Cerebellar cortex (tissue), 1 donor: ENCODE measurements around the gene LIN28A.
A peak's percentile ranks its signal among the peaks of the same experiment; 100 is the strongest.

Source experiments
- DNase-seq: peaks from one replicate; pipeline ENCODE4 v3.0.0-alpha.2; 2015; ENCODE audit warnings: low spot score

LIN28A gene

DNA sequence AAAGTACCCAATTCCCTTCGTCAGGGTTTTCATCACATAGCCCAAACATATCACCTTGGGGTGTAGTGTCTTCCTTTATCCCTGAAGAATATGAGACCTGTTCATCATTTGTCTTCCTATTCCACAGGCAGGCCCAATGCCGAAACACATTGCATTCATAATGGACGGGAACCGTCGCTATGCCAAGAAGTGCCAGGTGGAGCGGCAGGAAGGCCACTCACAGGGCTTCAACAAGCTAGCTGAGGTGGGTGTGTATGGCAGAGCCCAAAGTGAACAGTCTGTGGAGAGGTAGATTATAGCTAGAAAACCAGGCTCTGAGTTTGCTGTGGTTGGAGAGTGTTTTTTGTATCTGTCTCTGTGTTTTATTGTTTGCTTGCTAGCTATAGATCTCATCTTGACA is 27.4 kb downstream of the LIN28A start:
- DNase-seq: peak; percentile 74

GRCh38 chr1:26440259-26440658 is 29.6 kb downstream of the LIN28A start:
- DNase-seq: no peak

DNA sequence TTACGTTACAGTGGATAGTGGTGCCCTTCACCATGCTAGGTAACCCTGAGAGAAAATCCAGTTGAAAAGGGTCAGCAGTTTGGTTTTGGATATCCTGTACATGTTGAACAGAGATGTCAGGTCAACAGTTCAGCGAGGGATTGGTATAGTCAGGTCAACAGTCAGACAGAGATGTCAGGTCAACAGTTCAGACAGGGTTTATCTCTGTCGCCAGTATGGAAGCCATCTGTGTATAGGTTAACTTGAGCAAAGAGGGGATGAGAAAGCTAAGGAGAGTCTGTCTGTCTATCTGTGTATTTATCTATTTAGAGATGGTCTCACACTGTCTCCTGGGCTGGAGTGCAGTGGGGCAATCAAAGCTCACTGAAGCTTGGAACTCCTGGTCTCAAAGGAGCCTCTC is 39.3 kb downstream of the LIN28A start:
- no peak for DNase-seq

DNA sequence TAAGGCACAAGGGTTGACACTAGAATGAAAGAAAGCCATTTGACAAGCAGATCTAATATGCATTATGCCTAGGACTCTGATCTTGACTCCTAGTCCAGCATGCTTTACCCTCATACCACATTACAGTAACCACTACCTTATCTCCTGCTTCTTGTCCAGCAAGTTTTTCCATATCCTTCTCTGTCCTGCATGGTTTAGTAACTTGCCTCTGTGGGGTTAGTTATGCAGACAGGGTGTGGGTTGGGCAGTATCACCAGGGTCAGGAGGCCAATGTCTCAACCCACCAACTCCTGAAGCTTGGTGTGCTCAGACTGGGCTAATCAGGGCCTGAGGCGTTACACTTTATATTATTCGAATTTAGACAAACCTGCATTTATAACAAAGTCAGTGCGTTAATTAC is 40.3 kb downstream of the LIN28A start:
- no peak for DNase-seq

DNA sequence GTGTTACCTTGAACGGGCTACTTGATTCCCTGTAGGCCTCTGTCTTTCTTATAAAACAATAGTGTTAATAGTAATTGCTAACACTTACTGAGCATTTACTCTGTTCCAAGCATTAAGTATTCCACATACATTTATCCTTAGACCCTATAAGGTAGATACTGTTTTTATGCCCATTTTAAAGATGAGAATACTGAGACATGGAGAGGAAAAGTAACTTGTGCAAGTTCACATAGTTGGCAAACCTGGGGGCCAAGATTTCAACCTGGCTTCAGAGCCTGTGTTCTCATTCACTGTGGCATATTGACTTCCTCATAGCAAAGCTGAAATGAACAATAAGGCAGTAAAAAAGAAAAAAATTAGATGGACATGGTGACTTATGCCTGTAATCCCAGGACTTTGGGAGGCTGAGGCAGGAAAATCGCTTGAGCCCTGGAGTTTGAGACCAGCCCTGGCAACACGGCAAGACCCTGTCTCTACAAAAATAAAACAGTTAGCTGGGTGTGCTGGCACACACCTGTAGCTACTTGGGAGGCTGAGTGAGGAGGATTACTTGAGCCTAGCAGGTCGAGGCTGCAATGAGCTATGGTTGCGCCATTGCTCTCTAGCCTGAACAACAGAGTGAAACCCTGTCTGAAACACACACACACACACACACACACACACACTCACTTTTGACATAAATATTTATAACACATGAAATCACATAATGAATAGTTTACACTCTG is 42.0 kb downstream of the LIN28A start:
- no peak for DNase-seq

GRCh38 chr1:26459148-26459547 is 48.5 kb downstream of the LIN28A start:
- DNase-seq: no peak

DNA sequence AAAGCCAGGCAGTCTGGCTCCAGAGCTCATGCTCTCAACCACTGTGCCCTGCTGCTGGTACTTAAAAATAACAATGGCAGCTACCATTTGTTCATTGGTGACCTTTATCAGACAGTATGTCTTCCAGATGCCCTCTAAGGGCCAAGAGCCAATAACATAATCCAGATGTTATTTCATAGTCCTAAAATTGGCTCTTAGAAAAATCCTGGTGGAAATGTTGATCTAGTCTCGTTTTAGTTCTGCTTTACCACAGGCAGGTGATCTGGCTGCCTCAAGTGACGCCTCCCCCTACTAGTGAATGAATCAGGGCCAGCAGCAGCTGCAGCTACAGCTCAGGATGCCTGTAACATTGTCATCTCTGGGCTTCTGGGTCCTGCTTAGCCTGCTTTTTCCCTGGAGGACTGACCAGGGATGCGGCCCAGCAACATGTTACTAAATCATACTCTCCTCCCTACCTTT is 49.0 kb downstream of the LIN28A start:
- DNase-seq: no peak

GRCh38 chr1:26468911-26469310 is 58.3 kb downstream of the LIN28A start:
- DNase-seq: peak; percentile 61

- DNase-seq: no peak
Observed at GRCh38 chr1:26469558-26469957, 58.9 kb downstream of the LIN28A start.

DNA sequence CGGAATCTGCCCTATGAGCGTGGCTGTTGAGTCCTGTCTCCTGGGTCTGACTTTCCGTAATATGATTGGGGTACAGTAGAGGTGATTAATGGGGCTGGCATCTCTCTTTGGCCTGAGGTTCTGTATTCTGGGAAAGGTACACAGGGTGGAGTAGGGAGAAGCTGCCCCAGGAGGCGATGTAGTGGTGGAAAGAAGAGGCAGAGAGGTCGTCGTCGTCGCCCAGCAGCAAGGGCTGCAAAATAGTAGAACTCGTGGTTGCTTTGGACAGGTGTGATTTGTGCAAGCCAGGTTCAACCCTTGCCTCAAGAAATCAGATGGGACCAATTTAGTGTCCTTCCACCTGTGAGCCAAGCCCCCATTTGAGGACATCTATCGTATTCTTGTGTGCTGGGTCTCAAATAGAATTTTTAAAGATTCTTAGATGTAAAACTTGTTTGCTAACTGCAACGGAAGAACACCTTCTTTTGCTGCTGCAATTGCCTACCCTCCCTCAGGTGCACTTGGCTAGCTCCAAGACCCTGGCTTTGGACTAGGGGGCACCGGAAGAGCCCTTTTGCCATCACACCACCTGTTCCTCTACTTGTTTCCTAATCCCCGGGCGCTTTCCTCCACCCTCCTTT is 60.4 kb downstream of the LIN28A start:
- peak; percentile 61 for DNase-seq

GRCh38 chr1:26471498-26472319 is 61.1 kb downstream of the LIN28A start:
- peak; percentile 83 for DNase-seq

DNA sequence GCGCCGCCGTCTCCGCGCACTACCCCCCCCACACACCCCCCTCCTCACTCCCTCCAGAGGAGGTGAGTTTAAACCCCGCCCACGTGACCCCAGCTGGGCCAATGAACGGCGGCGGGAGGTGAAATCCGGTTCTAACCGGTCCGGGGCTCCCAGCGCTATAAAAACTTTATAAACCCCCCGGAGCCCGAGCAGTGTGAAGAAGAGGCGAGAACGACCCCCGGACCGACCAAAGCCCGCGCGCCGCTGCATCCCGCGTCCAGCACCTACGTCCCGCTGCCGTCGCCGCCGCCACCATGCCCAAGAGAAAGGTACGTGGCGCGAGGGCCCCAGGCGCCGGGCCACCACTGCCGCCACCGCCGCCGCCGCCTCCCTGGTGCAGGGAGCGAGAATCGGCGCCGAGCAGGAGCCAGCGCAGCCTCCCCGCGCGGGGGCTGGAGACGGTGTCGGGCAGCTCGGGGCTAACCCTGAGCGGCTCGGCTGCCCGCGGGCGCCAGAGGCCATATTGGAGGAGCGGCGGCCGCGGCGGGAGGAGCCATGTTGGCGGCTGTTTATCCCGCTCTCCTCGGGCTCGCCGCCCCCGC is 61.8 kb downstream of the LIN28A start, which contains the start of gene HMGN2:
HMGN2 (plus strand) TSS at position 121 of the 581 bp plus-strand sequence; CDS start at position 294, 173 bp downstream.
- peak; percentile 93 for DNase-seq

- peak; percentile 94 for DNase-seq
Observed at GRCh38 chr1:26472901-26473845, 62.6 kb downstream of the LIN28A start.

DNA sequence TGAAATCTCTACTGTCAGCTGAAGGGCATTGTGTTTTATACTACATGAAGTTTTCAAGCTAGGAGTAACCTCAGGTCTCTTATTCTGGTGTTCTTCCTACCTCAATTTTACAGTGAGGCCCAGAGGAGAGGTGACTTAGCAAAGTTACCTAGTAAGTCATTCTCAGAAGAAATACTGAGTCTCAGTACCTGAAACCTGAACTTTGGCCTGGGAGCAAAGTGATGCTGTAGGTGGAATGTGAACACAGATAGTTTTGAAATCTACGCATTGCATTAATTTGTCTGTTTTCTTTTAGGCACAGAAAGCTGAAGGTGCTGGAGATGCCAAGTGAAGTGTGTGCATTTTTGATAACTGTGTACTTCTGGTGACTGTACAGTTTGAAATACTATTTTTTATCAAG is 64.2 kb downstream of the LIN28A start:
- DNase-seq: no peak

DNA sequence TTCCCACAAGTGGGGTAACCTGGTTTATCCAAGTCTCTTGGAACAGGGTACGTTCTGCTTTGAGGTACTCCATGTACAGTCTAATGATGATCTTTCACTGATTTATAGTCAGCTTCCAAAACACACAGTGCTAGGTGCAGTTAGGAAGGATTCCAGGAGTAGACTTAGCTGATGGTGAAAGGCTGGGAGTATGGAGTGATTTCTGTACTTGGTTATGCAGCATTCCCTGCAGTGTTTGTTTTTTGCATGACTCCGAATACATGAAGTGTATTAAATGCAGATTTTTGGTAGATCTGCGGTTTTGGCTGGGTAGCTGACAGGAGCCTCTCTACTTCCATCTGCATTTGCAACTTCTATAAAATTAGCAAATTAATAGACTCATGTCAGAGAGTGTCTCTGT is 65.4 kb downstream of the LIN28A start:
- DNase-seq: no peak

DNA sequence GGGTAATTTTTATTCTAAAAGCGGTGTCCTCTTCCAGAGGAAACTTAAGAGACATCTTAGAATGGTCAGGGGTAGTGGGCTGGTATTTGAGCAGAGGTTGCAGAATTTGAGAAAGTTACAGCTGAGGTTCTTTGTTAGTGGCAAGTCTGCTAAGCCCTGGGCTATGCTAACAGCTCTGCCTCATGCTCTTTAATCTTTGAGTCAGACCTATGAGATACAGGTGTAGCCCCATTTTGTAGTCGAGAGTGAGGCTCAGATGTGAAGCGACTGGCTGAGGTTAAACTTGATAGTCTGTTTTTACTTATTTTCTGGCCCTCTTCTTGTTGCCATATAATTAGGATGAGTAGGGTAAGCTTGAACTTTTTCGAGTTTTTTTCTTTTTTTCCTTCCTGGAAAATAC is 66.3 kb downstream of the LIN28A start:
- no peak for DNase-seq

GRCh38 chr1:26477446-26478152 is 67.0 kb downstream of the LIN28A start:
- peak; percentile 68 for DNase-seq

DNA sequence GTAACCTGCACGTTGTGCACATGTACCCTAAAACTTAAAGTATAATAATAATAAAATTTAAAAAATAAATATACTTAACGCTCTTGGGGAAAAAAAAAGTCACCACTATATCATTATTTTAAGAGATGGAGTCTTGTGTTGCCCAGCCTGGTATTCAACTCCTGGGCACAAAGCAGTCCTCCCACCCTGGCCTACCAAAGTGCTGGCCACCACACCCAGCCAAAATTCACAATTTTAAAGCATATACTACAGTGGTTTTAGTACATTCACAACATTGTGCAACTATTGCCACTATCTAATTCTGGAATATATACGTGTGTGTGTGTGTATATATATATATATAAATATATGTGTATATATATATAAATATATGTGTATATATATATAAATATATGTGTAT is 67.5 kb downstream of the LIN28A start:
- no peak for DNase-seq

DNA sequence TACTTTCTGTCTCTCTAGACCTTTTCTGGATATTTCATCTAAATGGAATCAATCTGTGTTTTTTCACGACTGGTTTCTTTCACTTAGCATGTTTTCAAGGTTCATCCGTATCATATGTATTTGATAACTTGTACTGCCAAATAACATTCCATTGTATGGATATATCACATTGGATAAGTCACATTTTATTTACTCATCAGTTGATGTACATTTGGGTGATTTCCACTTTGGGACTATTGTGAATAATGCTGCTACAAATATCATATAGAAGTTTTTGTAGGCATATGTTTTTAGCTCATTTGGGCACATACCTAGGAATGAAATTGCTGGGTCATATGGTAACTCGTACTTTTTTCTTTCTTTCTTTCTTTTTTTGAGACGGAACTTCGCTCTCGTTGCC is 68.4 kb downstream of the LIN28A start:
- DNase-seq: no peak
